NCI-H446 (cell line): ENCODE results near the gene MCOLN1.
"Not testable (repeated sequence)": the region's sequence is repeated elsewhere in the genome, so short reads cannot be mapped to it uniquely, and the experiment has no call there.

Source experiments
- DNase-seq, 2 experiments: peaks; one replicate each; lab custom pipeline; 2025; lab: John Stamatoyannopoulos, UW

Gene MCOLN1

DNA sequence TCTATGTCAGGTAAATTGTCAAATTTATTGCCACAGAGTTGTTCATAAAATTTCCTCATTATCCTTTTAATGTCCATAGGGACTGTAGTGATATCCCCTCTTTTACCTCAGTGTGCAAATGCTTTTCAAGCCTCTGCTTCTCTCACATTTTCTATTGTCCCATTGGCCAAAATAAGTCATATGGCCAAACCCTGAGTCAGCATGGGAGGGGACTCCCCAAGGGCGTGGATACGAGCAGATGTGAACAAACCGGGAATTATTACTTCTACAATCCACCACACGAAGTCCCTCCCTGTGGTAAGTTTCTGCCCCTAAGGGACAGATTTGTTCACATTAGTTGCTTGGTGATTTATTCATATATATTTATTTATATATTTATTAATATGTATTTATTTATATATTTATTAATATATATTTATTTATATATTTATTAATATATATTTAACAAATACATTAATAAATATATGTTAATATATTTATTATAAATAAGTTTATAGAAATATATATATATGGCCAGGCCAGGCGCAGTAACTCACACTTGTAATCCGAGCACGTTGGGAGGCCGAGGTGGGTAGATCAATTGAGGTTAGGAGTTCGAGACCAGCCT is 53.1 kb downstream of the MCOLN1 start:
- DNase-seq: no peak

DNA sequence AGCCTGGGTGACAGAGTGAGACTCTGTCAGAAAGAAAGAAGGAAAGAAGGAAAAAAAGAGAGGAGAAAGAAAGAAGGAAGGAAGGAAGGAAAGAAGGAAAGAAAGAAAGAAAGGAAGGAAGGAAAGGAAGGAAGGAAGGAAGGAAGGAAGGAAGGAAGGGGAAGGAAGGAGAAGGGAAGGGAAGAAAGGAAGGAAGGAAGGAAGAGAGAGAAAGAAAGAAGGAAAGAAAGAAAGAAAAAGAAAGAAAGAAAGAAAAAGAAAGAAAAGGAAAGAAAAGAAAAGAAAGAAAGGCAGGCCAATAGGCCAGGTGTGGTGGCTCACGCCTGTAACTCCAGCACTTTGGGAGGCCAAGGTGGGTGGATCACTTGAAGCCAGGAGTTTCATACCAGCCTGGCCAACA is 55.0 kb downstream of the MCOLN1 start:
- DNase-seq: not testable (repeated sequence)

DNA sequence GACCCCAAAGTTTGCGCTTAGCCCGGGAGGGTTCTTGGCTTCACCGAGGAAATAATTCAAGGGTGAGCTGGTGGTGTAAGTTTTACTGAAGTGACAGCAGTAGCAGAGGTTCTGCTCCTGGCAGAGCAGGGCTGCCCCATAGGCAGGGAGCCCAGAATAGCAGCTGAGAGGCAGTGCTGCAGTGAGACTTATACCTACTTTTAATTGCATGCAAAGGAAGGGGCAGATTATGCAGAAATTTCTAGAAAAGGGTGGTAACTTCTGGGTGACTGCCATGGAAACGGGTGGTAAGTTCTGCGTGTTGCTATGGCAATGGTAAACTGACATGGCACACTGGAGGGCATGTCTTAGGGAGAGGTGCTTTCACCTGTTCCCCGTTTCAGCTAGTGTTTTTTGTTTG is 55.7 kb downstream of the MCOLN1 start:
- no peak for DNase-seq

DNA sequence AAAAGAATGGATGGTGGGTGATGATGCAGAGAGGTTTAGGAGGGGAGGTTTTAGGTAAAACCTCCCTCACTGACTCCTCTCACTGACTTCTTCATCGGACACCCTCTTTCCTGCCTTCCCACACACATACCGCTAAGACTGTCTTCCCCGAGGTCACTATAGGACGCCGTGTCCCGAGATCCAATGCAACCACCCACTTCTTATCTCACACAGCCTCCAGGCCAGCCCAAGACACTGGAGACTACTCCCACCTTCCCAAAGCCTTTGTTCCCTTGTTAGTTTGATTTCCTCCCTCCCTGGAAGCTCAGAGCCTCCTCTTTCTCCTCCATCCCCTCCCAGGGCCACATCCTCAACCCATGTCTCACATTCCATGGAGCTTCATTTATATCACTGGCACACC is 56.8 kb downstream of the MCOLN1 start:
- DNase-seq: no peak

DNA sequence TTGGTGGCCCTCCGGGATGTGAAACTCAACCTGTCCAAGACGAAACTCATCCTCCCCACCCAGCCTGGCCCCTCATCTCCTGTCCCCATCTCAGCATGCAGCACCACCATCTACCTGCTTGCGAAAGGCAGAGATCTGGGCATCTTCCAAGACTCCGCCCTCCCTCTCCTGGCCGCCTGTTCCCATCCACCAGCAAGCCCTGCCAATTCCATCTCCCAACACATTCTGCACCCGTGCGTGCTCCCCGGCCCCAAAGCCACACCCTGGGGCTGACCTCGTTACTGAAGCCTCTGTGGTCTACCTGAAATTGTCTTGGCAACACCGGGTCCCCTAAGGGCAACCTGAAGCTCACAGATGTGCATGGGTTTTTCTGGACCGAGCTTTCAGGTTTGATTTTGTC is 60.0 kb downstream of the MCOLN1 start:
- DNase-seq: no peak
